ENCODE data around the gene BICC1. TPM values are rescaled to one million over a fixed set of nuclear protein-coding genes. Genes with fewer than 3 reads are reported as not detected.

Gene BICC1
- total RNA-seq, 1 experiment from 2014 or later, result 0.67 TPM

- H3K27ac ChIP-seq (ENCODE audit: low read length), result no peak overlapping the region
- in situ Hi-C loops (cut with HindIII; ENCODE audit: low pct_unique_long_range_greater_than_20kb, low sequenced_read_pairs), result no loop called here
- intact Hi-C loops (cut with micrococcal nuclease; ENCODE audit: unreplicated experiment), result no loop called here
- no peaks in the 10 kb centered on the region for H3K4me1 ChIP-seq (ENCODE audit: control insufficient read depth, insufficient read depth, low read length)
- no peak for TF ChIP-seq TCF7L2 (IDR thresholded peaks at IDR 0.05; ENCODE audit: low read depth, low read length)
- no peak for TF ChIP-seq POLR2AphosphoS5 (IDR thresholded peaks at IDR 0.05; ENCODE audit: low read depth, low read length)
- TF ChIP-seq REST (IDR thresholded peaks at IDR 0.05; ENCODE audit: insufficient read depth in 1 of 2, low read depth in 2 of 2, low read length in 1 of 2), result no peak
- DNase-seq (ENCODE audit: low read depth, low spot score) (no peak), ATAC-seq (no peak)
- no TSS peak for BruUV-seq (replicated peaks)
- no peaks in the 10 kb centered on the region for H3K36me3 ChIP-seq (ENCODE audit: control insufficient read depth, insufficient read depth, low read length)
- no peaks in the 10 kb centered on the region for H3K27me3 ChIP-seq (ENCODE audit: control insufficient read depth, insufficient read depth, low read length)
- ChIA-PET CTCF (no interaction called here), POLR2A (no interaction called here)
- H3K4me3 ChIP-seq (ENCODE audit: low read depth in 2 of 2, low read length in 2 of 2), result no peak overlapping the region
- H3K9me3 ChIP-seq (ENCODE audit: control insufficient read depth, insufficient read depth, low read depth, low read length), result no peaks in the 10 kb centered on the region
Observed at GRCh38 chr10:58821752-58822056, 309.0 kb downstream of the BICC1 start.

- ChIA-PET POLR2A (no interaction called here), CTCF (no interaction called here)
- intact Hi-C loops (cut with micrococcal nuclease; ENCODE audit: unreplicated experiment) (no loop called here), in situ Hi-C loops (cut with HindIII; ENCODE audit: low pct_unique_long_range_greater_than_20kb, low sequenced_read_pairs) (no loop called here)
- no peak overlapping the region for H3K27ac ChIP-seq (ENCODE audit: low read length)
- ATAC-seq (no peak), DNase-seq (ENCODE audit: low read depth, low spot score) (no peak)
- H3K27me3 ChIP-seq (ENCODE audit: control insufficient read depth, insufficient read depth, low read length), result no peaks in the 10 kb centered on the region
- H3K36me3 ChIP-seq (ENCODE audit: control insufficient read depth, insufficient read depth, low read length), result no peaks in the 10 kb centered on the region
- H3K4me1 ChIP-seq (ENCODE audit: control insufficient read depth, insufficient read depth, low read length), result no peaks in the 10 kb centered on the region
- TF ChIP-seq CTCF (IDR thresholded peaks at IDR 0.05) (no peak), SIN3A (IDR thresholded peaks at IDR 0.05; ENCODE audit: borderline replicate concordance, insufficient read depth, low read depth, low read length) (no peak), POLR2AphosphoS5 (IDR thresholded peaks at IDR 0.05; ENCODE audit: low read depth, low read length) (no peak), TCF7L2 (IDR thresholded peaks at IDR 0.05; ENCODE audit: low read depth, low read length) (no peak), REST (IDR thresholded peaks at IDR 0.05; ENCODE audit: insufficient read depth in 1 of 2, low read depth in 2 of 2, low read length in 1 of 2) (no peak)
- no TSS peak for BruUV-seq (replicated peaks)
- no peak overlapping the region for H3K4me3 ChIP-seq (ENCODE audit: low read depth in 2 of 2, low read length in 2 of 2)
- no peaks in the 10 kb centered on the region for H3K9me3 ChIP-seq (ENCODE audit: control insufficient read depth, insufficient read depth, low read depth, low read length)
Observed at GRCh38 chr10:58823983-58824382, 311.3 kb downstream of the BICC1 start.
